Mammary epithelial cell (primary cell): ENCODE results near the gene LY6G5B.
A peak's percentile ranks its signal among the peaks of the same experiment; 100 is the strongest.

Experiments used
- EZH2 ChIP-seq: IDR thresholded peaks from 2 replicates; pipeline ENCODE4 v1.6.1; 2012; ENCODE audit warnings: low read length, inconsistent platforms, borderline replicate concordance
- TF ChIP-seq, protein P1 (sequence below), 2 donors: IDR thresholded peaks in 1 of 2; conservative IDR thresholded peaks in 1 of 2; 2 replicates each; pipeline ENCODE4 v1.5.1; 2011 to 2012; ENCODE audit warnings: inconsistent platforms in 2 of 2, low read length in 2 of 2, mild to moderate bottlenecking in 2 of 2, control low read depth in 1 of 2, low read depth in 1 of 2; ENCODE audit not compliant: insufficient read depth in 1 of 2; ENCODE audit errors: extremely low read depth in 1 of 2

DNA sequence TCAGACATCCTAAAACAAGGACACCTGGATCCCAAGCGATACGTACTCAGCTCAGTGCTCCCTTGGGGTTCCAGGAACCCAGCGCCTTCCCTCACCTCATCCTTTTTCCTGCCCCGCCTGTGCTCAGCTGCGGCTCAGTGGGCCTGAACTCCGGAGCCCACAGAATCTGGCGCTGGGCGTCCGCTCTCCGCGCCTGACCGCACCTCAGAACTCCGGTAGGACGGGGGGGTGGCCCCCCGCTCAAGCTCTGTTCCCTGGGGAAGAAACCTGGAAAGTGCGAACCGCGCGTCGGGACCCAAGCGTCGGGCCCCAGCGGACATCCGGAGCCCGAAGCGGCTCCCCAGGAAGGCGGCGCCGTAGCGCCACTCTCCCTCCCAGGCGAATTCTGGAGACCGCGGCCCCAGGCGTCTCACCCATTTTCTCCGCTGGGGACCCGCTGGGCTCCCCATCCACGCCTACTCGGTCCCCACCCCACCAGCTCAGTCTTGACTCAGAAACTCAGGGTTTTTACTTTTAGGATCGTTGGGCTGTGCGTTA lies 11.4 kb downstream of the LY6G5B start:
- no peak for TF ChIP-seq EZH2
- TF ChIP-seq, protein P1, sequence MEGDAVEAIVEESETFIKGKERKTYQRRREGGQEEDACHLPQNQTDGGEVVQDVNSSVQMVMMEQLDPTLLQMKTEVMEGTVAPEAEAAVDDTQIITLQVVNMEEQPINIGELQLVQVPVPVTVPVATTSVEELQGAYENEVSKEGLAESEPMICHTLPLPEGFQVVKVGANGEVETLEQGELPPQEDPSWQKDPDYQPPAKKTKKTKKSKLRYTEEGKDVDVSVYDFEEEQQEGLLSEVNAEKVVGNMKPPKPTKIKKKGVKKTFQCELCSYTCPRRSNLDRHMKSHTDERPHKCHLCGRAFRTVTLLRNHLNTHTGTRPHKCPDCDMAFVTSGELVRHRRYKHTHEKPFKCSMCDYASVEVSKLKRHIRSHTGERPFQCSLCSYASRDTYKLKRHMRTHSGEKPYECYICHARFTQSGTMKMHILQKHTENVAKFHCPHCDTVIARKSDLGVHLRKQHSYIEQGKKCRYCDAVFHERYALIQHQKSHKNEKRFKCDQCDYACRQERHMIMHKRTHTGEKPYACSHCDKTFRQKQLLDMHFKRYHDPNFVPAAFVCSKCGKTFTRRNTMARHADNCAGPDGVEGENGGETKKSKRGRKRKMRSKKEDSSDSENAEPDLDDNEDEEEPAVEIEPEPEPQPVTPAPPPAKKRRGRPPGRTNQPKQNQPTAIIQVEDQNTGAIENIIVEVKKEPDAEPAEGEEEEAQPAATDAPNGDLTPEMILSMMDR (conservative IDR thresholded peaks at IDR 0.05 in 1 of 2, IDR thresholded peaks at IDR 0.05 in 1 of 2; ENCODE audit: extremely low read depth in 1 of 2, insufficient read depth in 1 of 2, low read depth in 1 of 2, low read length in 2 of 2): peak in 1 of 2 donors; percentile 29
